GM12878 (cell line): Measurements from ENCODE around the gene USP47. TPM values are rescaled to one million over a fixed set of nuclear protein-coding genes. Genes with fewer than 3 reads are reported as not detected.

Source experiments
- ATAC-seq: fragments of 200-7000 bp; cut with Tn5 transposase; 3 replicates; pipeline ENCODE4 v1.9.1; 2020; ENCODE audit warnings: mild to moderate bottlenecking, moderate library complexity
- BruUV-seq: library from RNA; stranded (reverse); fragments of 400-500 nt; replicated peaks from 2 replicates; lab custom pipeline; 2021; lab: Mats Ljungman, UMichigan
- CTCF ChIA-PET: fragments of 300-600 bp; sonication (Branson Sonifier 250); formaldehyde crosslinking; extraction: SDS; loops from one replicate; lab custom pipeline; 2021; ENCODE audit warnings: inconsistent platforms; lab: Yijun Ruan, JAX
- POLR2A ChIA-PET: fragments of 350-600 bp; formaldehyde crosslinking; extraction: SDS; loops from one replicate; lab custom pipeline; 2021; ENCODE audit warnings: inconsistent platforms; lab: Charles Lee
- RAD21 ChIA-PET: fragments of 300-600 bp; sonication (Branson Sonifier 250); formaldehyde crosslinking; loops from one replicate; lab custom pipeline; 2023; ENCODE audit warnings: antibody characterized with exemption; ENCODE audit not compliant: unreplicated experiment; lab: Charles Lee
- SMC1A ChIA-PET: fragments of 300-600 bp; sonication (Branson Sonifier 250); formaldehyde crosslinking; loops from one replicate; lab custom pipeline; 2023; ENCODE audit not compliant: unreplicated experiment, uncharacterized antibody; lab: Charles Lee
- DNase-seq: peaks from one replicate; pipeline ENCODE4 v3.0.0-alpha.2; 2011; ENCODE audit warnings: low read depth, low spot score
- FAIRE-seq: peaks from 3 replicates; lab custom pipeline; 2011; peaks lifted over from hg19 to GRCh38; lab: Jason Lieb, UNC
- H2AFZ ChIP-seq: 2 replicates; pipeline ENCODE4 v1.6.0; 2011; ENCODE audit warnings: low read depth, low read length, control low read depth; ENCODE audit not compliant: control insufficient read depth
- H3K27ac ChIP-seq: 2 replicates; pipeline ENCODE4 v1.5.1; 2011; ENCODE audit warnings: control low read depth; ENCODE audit not compliant: control insufficient read depth, insufficient read depth
- H3K27me3 ChIP-seq, 2 experiments: replicated peaks in 1 of 2; 2 replicates each; pipeline versions ENCODE4 v1.6.0 to v1.6.1; 2011; ENCODE audit warnings: low read length in 1 of 2; ENCODE audit not compliant: control insufficient read depth in 2 of 2, insufficient read depth in 2 of 2
- H3K36me3 ChIP-seq, 2 experiments: 2 replicates each; pipeline ENCODE4 v1.5.1; 2011; ENCODE audit warnings: low read length in 1 of 2; ENCODE audit not compliant: control insufficient read depth in 2 of 2, insufficient read depth in 2 of 2
- H3K4me1 ChIP-seq: 2 replicates; pipeline ENCODE4 v1.6.1; 2011; ENCODE audit warnings: mild to moderate bottlenecking, low read length, moderate library complexity, mixed read lengths; ENCODE audit not compliant: control insufficient read depth, insufficient read depth
- H3K4me2 ChIP-seq: 2 replicates; pipeline ENCODE4 v1.6.0; 2011; ENCODE audit warnings: control low read depth; ENCODE audit not compliant: control insufficient read depth, insufficient read depth
- H3K4me3 ChIP-seq: fragments of 200-600 bp; sonication (generic); 2 replicates; pipeline ENCODE4 v1.5.1; 2016
- H3K79me2 ChIP-seq: 2 replicates; pipeline ENCODE4 v1.6.0; 2011; ENCODE audit warnings: low read length; ENCODE audit not compliant: control insufficient read depth, insufficient read depth
- H3K9ac ChIP-seq: 2 replicates; pipeline ENCODE4 v1.8.0; 2011; ENCODE audit warnings: low read length, control low read depth, mixed read lengths; ENCODE audit not compliant: control insufficient read depth, insufficient read depth
- H3K9me3 ChIP-seq: replicated peaks from 3 replicates; pipeline ENCODE4 v1.5.1; 2011; ENCODE audit warnings: mild to moderate bottlenecking, low read length; ENCODE audit not compliant: control insufficient read depth, insufficient read depth
- H4K20me1 ChIP-seq: 2 replicates; pipeline ENCODE4 v1.6.0; 2011; ENCODE audit not compliant: control insufficient read depth, insufficient read depth
- ATF7 ChIP-seq: fragments of 450-650 bp; IDR thresholded peaks from 2 replicates; pipeline ENCODE4 v1.6.1; 2016; ENCODE audit warnings: low read depth, mild to moderate bottlenecking
- BCL3 ChIP-seq: IDR thresholded peaks from 2 replicates; pipeline ENCODE4 v1.6.1; 2011; ENCODE audit warnings: borderline replicate concordance, low read depth, mild to moderate bottlenecking, moderate library complexity, low read length; ENCODE audit not compliant: insufficient read depth, poor library complexity, severe bottlenecking
- HDAC6 ChIP-seq: fragments of 200-600 bp; sonication (generic); IDR thresholded peaks from one replicate; pipeline ENCODE4 v1.8.0; 2017; ENCODE audit warnings: antibody characterized with exemption; ENCODE audit not compliant: unreplicated experiment
- JUNB ChIP-seq: IDR thresholded peaks from 2 replicates; pipeline ENCODE4 v1.6.1; 2016; ENCODE audit warnings: antibody characterized with exemption, mild to moderate bottlenecking
- MXI1 ChIP-seq: fragments of 150-350 bp; IDR thresholded peaks from 2 replicates; pipeline ENCODE4 v1.6.1; 2011; ENCODE audit warnings: low read depth, mild to moderate bottlenecking, inconsistent platforms, low read length, improper control_type of control experiment
- MYB ChIP-seq: fragments of 150-350 bp; IDR thresholded peaks from 2 replicates; pipeline ENCODE4 v1.6.1; 2014; ENCODE audit warnings: mild to moderate bottlenecking, low read depth, low read length, borderline replicate concordance
- RAD21 ChIP-seq: IDR thresholded peaks from 2 replicates; pipeline ENCODE4 v1.6.1; 2011; ENCODE audit warnings: mild to moderate bottlenecking, low read depth, low read length, moderate library complexity; ENCODE audit not compliant: insufficient read depth
- SMAD1 ChIP-seq: fragments of 450-650 bp; IDR thresholded peaks from 2 replicates; pipeline ENCODE4 v1.6.1; 2018; ENCODE audit warnings: mild to moderate bottlenecking, low read depth; ENCODE audit not compliant: partially characterized antibody
- SMC3 ChIP-seq: IDR thresholded peaks from 2 replicates; pipeline ENCODE4 v1.6.1; 2011; ENCODE audit warnings: low read length, improper control_type of control experiment, borderline replicate concordance
- SRF ChIP-seq, 2 experiments: IDR thresholded peaks; 2 replicates each; pipeline ENCODE4 v1.6.1; 2011; ENCODE audit warnings: low read depth in 2 of 2, low read length in 2 of 2, mild to moderate bottlenecking in 1 of 2, moderate library complexity in 1 of 2
- TARDBP ChIP-seq: IDR thresholded peaks from 2 replicates; pipeline ENCODE4 v1.6.1; 2016; ENCODE audit warnings: borderline replicate concordance
- ZBTB11 ChIP-seq: fragments of 450-650 bp; formaldehyde crosslinking; IDR thresholded peaks from 2 replicates; pipeline ENCODE4 v1.5.0; 2022; ENCODE audit warnings: mild to moderate bottlenecking, missing genetic modification characterization
- WGBS: methylation state at CpG from one replicate; pipeline ENCODE4 v1.1.6; 2016; ENCODE audit warnings: low lambda C conversion rate; ENCODE audit not compliant: insufficient replicate concordance, insufficient coverage; ENCODE audit errors: missing lambda C conversion rate; 5-methylcytosine and 5-hydroxymethylcytosine counted together
- in situ Hi-C: fragments of 300-500 bp; cut with MboI; formaldehyde crosslinking; loops from 9 replicates; pipeline ENCODE4 v1.14.3; 2018; ENCODE audit warnings: mixed read lengths
- intact Hi-C: fragments of 100-400 bp; cut with micrococcal nuclease; formaldehyde crosslinking; loops from one replicate; pipeline ENCODE4 v1.14.2; 2022; ENCODE audit not compliant: unreplicated experiment
- polyA plus RNA-seq, 11 experiments: library from polyadenylated mRNA; depleted of rRNA in 4 of 11; unstranded in 6 of 11; stranded (reverse) in 5 of 11; fragments of >200 nt; fragmentation: Nextera tagmentation in 4 of 11; fragmentation: Illumina TruSeq in 1 of 11; extraction: Ambion mirVana in 4 of 11; extraction: Trizol in 1 of 11; gene quantifications; 1 replicate in 1 of 11; 2 replicates in 10 of 11; pipeline versions ENCODE4 v1.2.1 to v1.2.3, GENCODE V29; 2011 to 2016; ENCODE audit warnings: inconsistent platforms in 2 of 11, missing spikeins in 2 of 11, low read depth in 1 of 11
- total RNA-seq, 4 experiments: library from RNA; depleted of rRNA in 3 of 4; stranded (reverse); fragments of >200 nt in 3 of 4; fragmentation: Illumina TruSeq in 1 of 4; extraction: Trizol in 1 of 4; gene quantifications; 2 replicates each; pipeline versions ENCODE4 v1.2.1 to v1.2.3, GENCODE V29; 2013 to 2021
- TF ChIP-seq, protein P1 (sequence below): fragments of 450-650 bp; formaldehyde crosslinking; IDR thresholded peaks from 2 replicates; pipeline ENCODE4 v1.4.0; 2022; ENCODE audit warnings: mild to moderate bottlenecking, moderate library complexity

USP47 gene
- total and polyA plus RNA-seq, 10 of the 15 experiments (the other 5 are each of a cell fraction or from before 2014, with no cell fraction given), result 13.9 to 54.0 (median 31.6) TPM

- H3K27ac ChIP-seq, result no peak overlapping the region
- RAD21 ChIA-PET, result no interaction called here
- no peak overlapping the region for H3K4me3 ChIP-seq
- H3K4me1 ChIP-seq, result no peaks in the 10 kb centered on the region
- ATAC-seq, result no peak
- TF ChIP-seq MYB (no peak), HDAC6 (no peak), SMC3 (no peak), ATF7 (no peak), MXI1 (no peak), SMAD1 (no peak), RAD21 (no peak), JUNB (no peak), ZBTB11 (no peak), BCL3 (no peak), SRF (IDR thresholded peaks at IDR 0.05; ENCODE audit: low read depth in 2 of 2, low read length in 2 of 2) (no peak), TARDBP (no peak)
- TF ChIP-seq, protein P1, sequence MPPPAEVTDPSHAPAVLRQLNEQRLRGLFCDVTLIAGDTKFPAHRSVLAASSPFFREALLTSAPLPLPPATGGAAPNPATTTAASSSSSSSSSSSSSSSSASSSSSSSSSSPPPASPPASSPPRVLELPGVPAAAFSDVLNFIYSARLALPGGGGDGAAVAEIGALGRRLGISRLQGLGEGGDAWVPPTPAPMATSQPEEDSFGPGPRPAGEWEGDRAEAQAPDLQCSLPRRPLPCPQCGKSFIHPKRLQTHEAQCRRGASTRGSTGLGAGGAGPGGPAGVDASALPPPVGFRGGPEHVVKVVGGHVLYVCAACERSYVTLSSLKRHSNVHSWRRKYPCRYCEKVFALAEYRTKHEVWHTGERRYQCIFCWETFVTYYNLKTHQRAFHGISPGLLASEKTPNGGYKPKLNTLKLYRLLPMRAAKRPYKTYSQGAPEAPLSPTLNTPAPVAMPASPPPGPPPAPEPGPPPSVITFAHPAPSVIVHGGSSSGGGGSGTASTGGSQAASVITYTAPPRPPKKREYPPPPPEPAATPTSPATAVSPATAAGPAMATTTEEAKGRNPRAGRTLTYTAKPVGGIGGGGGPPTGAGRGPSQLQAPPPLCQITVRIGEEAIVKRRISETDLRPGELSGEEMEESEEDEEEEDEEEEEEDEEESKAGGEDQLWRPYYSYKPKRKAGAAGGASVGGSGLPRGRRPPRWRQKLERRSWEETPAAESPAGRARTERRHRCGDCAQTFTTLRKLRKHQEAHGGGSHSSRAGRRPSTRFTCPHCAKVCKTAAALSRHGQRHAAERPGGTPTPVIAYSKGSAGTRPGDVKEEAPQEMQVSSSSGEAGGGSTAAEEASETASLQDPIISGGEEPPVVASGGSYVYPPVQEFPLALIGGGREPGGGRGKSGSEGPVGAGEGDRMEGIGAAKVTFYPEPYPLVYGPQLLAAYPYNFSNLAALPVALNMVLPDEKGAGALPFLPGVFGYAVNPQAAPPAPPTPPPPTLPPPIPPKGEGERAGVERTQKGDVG, result no peak
- TF ChIP-seq, all 136 proteins: peak for 0
- Histone ChIP-seq H3K9ac (no peak overlapping the region), H3K4me2 (no peak overlapping the region), H4K20me1 (no peaks in the 10 kb centered on the region), H2AFZ (no peak overlapping the region), H3K9me3 (no peaks in the 10 kb centered on the region), H3K27me3 (no peaks in the 10 kb centered on the region; a peak in 2 of 4 replicates), H3K36me3 (no peaks in the 10 kb centered on the region), H3K79me2 (no peaks in the 10 kb centered on the region)
- FAIRE-seq, result no peak
- in situ Hi-C loops, result no loop called here
- POLR2A ChIA-PET, result interaction anchor here (1.1 kb wide), 1 partner anchor 174 kb away, joined by 5 read pairs; no protein-coding TSS in a partner anchor
- intact Hi-C loops, result no loop called here
- BruUV-seq, result no TSS peak
- DNase-seq, result no peak
- WGBS, result 36% methylated on average over 8 of the region's 8 CpGs
- CTCF ChIA-PET, result no interaction called here
- SMC1A ChIA-PET, result no interaction called here
Measured at GRCh38 chr11:11973361-11973800, 131.6 kb downstream of the USP47 start.
